NCI-H146 treated with DMSO at 0.1 percent for 48 hours (cell line): ENCODE results near the gene SPAG17.

ENCODE experiments used
- DNase-seq: peaks from one replicate; lab custom pipeline; 2025; ENCODE audit not compliant: unreplicated experiment; lab: John Stamatoyannopoulos, UW

The SPAG17 gene

DNA sequence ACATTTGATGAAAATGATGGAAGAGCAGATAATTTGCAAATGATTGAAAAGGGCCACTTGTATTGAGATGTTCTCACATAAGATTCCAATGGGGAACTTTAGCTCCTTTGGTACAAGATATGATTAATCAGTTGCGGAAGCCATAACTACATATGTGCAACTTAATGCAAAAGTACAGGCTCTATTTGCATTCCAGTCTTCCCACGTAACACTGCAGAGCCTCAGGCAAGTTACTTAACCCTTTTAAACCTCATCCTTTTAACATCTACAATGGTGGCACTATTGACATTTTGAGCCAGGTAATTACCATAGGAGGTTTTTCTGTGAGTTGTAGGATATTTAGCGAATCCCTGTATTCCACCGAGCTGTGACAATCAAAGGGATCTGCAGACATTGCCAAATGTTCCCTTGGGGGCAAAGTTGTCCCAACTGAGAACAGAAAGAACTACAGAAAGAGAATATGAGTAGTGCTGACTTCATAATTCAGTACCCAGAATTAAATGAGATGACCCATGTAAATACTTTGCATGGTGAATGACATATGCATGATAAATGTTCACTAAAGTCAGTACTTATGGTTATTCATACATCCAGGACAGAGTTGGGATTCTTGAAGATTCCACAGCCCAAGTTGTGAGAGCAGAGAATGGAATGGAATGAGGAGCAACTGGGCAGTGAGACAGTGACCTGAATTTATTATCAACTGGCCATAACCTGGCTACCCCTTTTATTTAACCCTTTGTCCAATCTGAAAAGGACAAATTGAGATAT is 62.6 kb downstream of the SPAG17 start:
- DNase-seq = peak; percentile 49

DNA sequence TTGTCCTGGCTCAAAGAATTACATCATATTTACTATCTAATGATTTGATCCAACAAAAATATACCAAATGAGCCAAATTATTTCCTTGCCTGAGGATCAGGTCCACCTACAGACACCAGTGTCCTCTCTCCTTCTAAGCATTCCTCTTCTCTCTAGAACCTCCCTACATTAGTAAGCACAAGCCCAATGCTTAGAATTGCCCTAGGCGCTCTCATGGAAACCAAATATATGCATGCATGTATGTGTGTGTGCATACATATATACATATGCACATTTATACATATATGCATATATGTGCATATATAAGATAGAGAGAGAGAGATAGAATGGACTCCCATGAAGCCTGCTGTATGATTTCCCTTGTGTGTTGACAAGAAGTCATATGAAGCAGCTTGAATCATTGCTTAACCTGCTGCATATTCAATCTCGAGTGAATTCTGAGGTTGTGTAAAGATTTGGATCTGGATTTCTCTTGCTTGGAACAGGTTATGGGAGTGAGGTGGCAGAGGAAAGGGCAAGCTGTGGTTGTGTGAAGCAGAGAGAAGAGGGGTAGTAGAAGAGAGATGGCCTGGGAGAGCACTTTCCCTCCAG is 66.1 kb downstream of the SPAG17 start:
- no peak for DNase-seq

DNA sequence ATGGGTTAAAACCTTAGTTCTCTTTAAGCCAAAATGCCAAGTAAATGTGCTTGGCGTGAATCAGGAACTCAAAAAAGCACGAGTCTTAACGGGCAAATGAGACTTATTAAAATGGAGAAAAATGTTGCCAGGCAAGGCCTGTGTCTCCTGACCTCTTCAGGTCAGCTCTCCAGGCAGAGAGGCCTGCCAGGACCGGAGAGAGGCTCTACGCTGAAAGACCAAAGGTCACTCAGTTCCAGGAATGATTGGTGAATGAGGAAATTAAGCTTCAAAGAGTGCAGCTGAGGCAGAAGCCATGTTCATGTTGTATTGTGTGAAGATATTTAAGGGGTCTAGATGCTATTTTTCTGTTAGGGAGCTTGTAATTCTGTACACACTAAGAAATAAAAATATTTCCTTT is 66.6 kb downstream of the SPAG17 start:
- DNase-seq = no peak

DNA sequence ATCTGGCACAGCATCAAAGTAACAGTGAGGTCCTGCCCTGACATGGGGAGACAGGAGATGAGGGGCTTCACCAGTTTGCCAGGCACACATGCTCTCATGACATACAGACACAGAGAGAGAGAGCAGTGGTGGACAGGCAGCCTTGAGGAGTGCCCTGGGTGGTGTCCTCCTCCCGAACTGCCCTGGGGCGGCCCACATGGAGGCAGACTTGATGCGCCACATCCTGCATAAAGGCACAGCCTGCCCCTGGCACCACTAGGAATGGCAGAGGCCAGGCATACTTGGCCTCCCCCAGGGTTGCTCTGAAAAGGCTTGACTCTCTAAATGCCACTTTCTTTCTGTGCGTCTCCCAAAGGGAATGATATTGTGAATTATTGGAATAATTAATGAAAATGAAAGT is 67.5 kb downstream of the SPAG17 start:
- DNase-seq = no peak

- DNase-seq = peak; percentile 88
Observed at GRCh38 chr1:118116909-118117308, 68.1 kb downstream of the SPAG17 start.

DNA sequence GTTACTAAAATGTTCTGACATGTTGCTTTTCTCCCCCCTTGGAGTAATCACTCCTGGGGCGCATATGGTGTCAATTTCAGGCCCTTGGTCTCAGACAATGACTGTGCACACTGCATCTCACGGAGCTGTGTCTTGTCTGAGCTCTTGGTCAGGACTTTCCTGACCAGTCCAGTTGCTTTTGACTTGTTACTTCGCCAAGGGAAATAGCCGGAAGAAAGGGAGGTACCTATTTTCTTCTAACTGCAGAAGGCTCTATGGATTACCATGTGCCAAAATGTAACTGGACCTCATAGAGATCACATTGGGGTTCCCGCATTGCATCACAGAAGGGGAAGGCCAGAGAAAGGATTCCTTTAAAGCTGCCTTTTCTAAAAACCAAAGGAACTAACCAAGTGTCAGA is 68.6 kb downstream of the SPAG17 start:
- no peak for DNase-seq

DNA sequence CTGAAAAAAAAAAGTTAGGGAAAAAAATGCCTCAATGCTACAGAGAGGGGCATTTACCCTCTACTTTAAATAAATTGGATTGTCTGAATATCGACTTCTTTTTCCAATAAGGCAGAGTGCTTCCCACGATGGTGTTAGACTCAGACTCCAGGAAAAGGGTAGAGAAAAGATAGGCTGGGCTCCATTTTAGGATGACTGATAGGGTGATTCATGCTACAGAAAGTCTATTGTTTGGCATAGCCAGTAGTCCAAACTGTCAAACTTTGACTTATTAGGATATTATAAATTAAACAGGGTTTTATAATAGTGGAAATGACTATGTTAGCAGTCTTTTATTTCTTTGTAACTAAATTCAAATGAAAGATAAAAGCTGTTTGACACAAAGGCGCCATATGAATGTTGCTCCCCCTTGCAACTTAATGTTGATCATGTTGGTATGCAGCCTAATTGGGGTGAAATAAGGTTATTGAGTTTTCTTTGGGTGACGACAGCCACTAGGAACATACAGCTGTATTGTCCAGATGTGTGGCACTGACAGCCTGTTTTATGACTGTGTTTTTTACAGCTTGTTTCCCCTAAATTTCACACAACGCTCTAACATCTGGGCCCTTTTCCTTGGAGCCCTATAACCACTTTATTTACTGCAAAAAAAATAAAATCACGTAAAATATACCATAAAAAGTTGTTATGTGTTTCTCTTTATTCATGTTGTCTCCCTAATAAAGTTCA is 69.3 kb downstream of the SPAG17 start:
- DNase-seq = no peak

GRCh38 chr1:118113261-118113660 is 71.8 kb downstream of the SPAG17 start:
- no peak for DNase-seq

DNA sequence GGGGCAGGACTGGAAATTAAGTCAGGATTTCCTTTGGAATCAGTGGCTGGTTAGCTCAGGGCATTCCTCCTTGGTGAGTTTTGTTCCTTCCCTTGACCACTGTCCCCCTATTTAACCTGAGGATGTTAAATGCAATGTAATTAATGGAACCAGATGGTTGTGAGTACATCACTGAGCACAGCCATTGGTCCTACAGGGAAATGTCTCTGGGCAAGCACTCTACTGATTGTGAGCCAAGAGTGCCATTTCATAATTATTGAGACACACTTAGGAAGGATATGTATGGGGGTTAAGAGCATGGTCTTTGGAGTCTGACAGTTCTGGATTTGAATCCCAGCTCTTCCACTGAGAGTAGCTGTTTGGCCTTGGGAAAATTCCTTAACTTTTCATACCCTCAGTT is 74.4 kb downstream of the SPAG17 start:
- DNase-seq = no peak

DNA sequence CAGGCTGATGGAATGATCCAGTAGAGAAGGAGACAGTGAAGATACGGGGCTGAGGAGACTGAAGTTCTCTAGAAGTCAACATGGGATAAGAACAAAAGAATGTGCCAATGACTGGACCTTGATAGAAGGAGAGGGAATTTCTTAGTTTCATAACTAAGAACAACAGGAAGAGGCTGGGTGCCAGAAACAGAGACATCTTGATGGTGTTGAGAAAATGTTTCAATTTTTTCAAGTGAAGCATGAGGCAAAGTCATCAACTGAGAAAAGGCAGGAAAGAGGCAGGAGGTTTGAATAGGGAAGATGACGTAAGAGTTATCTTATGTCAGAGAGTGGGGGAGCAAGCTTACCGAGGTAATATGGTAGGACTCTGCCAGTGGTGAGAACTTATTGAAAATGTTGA is 80.1 kb downstream of the SPAG17 start:
- DNase-seq = no peak

DNA sequence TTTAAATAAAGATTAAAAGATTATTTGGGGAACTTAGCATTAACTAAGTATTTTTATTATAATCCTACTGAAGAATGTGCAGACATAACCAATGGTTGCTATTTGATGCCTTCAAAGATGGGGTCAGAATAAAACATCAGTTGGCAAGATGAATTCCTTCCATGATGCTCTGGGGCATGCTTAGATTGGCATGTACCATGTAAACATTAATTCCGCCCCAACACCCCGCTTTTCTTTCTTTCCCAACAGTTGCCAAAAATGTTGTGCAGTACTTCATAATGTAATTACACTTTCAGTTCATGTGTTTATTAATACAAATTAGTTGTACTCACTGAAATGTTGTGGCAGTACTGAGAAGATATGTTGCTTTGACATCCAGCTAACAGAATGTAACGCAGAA is 82.6 kb downstream of the SPAG17 start:
- DNase-seq = no peak

GRCh38 chr1:118101999-118102398 is 83.0 kb downstream of the SPAG17 start:
- no peak for DNase-seq

DNA sequence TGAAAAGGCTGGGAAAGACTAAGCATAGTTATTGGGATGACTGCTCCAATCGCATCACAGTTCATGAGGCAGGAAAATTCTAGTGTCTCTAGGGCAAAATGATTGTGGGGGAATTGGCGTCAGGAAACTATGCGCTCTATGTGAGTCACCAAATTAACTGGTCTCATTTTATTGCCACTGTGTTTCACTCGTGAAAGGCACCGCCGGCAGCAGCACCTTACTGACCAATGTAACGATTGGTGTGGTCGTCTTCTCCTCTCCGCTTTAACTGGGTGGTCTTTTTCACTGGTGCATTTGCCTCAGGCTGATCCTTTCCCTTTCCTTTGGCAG is 83.5 kb downstream of the SPAG17 start:
- no peak for DNase-seq

GRCh38 chr1:118100686-118101514 is 84.1 kb downstream of the SPAG17 start:
- peak; percentile 93 for DNase-seq

GRCh38 chr1:118099686-118100085 is 85.3 kb downstream of the SPAG17 start:
- no peak for DNase-seq

- no peak for DNase-seq
Observed at GRCh38 chr1:118097622-118098348, 87.2 kb downstream of the SPAG17 start.

GRCh38 chr1:118093017-118093416 is 92.0 kb downstream of the SPAG17 start:
- no peak for DNase-seq

DNA sequence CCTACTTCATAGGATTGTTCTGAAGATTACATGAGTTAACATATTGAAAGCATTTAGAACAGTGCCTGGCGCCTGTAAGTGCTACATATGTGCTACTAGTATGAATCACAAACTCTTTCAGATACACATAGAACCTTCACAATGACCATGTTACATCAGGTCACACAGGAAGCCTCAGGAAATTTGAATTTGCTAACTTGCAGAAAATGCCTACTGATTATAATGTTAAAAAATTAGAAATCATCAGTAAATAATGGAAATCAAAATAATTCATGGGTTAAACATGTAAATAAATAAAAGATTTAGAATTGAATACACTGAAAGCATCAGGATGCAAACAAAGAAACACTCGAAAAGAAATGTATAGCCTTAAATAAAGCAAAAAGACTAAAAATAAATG is 94.9 kb downstream of the SPAG17 start:
- no peak for DNase-seq

GRCh38 chr1:118085365-118085764 is 99.7 kb downstream of the SPAG17 start:
- DNase-seq = no peak

GRCh38 chr1:118084400-118084799 is 100.6 kb downstream of the SPAG17 start:
- DNase-seq = peak; percentile 75

DNA sequence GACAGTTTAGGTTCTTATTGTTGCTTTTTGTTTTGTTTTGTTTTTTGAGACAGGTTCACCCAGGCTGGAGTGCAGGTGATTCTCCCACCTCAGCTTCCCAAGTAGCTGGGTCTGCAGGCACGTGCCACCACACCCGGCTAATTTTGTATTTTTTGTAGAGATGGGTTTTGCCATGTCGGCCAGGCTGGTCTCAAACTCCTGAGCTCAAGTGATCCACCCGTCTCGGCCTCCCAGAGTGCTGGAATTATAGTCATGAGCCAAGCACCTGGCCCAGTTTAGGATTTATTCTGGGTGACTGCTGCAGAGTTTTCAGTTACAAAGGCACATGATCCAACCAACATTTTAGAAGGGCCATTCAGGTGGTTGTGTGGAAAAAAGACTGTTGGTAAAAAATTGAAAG is 102.0 kb downstream of the SPAG17 start:
- no peak for DNase-seq
